IMR-90 (cell line): ENCODE measurements around the gene IQSEC3. TPM values are rescaled to one million over a fixed set of nuclear protein-coding genes. Genes with fewer than 3 reads are reported as not detected.

Experiments
- ATAC-seq: fragments of 200-7000 bp; cut with Tn5 transposase; 2 replicates; pipeline ENCODE4 v1.9.1; 2020; ENCODE audit warnings: low read depth, mild to moderate bottlenecking, moderate library complexity
- BruUV-seq: library from RNA; stranded (reverse); fragments of 400-500 nt; replicated peaks from 2 replicates; lab custom pipeline; 2021; lab: Mats Ljungman, UMichigan
- CTCF ChIA-PET: fragments of 300-600 bp; formaldehyde crosslinking; extraction: SDS; loops from one replicate; lab custom pipeline; 2021; ENCODE audit warnings: antibody characterized with exemption; lab: Yijun Ruan, JAX
- POLR2A ChIA-PET: fragments of 300-600 bp; sonication (Branson Sonifier 250); formaldehyde crosslinking; loops from one replicate; lab custom pipeline; 2022; ENCODE audit warnings: antibody characterized with exemption; ENCODE audit not compliant: unreplicated experiment; lab: Charles Lee
- DNase-seq: peaks from one replicate; pipeline ENCODE4 v3.0.0; 2013
- H2AFZ ChIP-seq: replicated peaks from 2 replicates; pipeline ENCODE3; 2013; ENCODE audit warnings: low read length, mild to moderate bottlenecking; ENCODE audit not compliant: poor library complexity
- H2AK5ac ChIP-seq: 2 replicates; pipeline ENCODE4 v1.6.1; 2013; ENCODE audit warnings: low read depth, low read length, inconsistent platforms
- H2AK9ac ChIP-seq: replicated peaks from 2 replicates; pipeline ENCODE3; 2013; ENCODE audit warnings: mild to moderate bottlenecking, low read depth, low read length, moderate library complexity; ENCODE audit not compliant: poor library complexity
- H2BK120ac ChIP-seq: 2 replicates; pipeline ENCODE4 v1.6.1; 2013; ENCODE audit warnings: low read depth, low read length, inconsistent platforms
- H2BK15ac ChIP-seq: 3 replicates; pipeline ENCODE4 v1.6.1; 2013; ENCODE audit warnings: low read depth, low read length, inconsistent platforms
- H2BK20ac ChIP-seq: 2 replicates; pipeline ENCODE4 v1.6.1; 2013; ENCODE audit warnings: low read depth, mild to moderate bottlenecking, inconsistent platforms, low read length, moderate library complexity
- H2BK5ac ChIP-seq: 2 replicates; pipeline ENCODE4 v1.6.1; 2013; ENCODE audit warnings: mild to moderate bottlenecking, low read depth, low read length, inconsistent platforms; ENCODE audit not compliant: poor library complexity, severe bottlenecking
- H3K14ac ChIP-seq: replicated peaks from 2 replicates; pipeline ENCODE4 v1.6.1; 2013; ENCODE audit warnings: low read depth, low read length, inconsistent platforms
- H3K18ac ChIP-seq: 2 replicates; pipeline ENCODE4 v1.6.1; 2013; ENCODE audit warnings: low read depth, low read length, control low read depth
- H3K23ac ChIP-seq: 2 replicates; pipeline ENCODE4 v1.6.1; 2013; ENCODE audit warnings: low read depth, low read length, inconsistent platforms
- H3K27ac ChIP-seq: 2 replicates; pipeline ENCODE4 v1.5.1; 2013; ENCODE audit warnings: mild to moderate bottlenecking, control low read depth, low read length; ENCODE audit not compliant: insufficient read depth
- H3K27me3 ChIP-seq: 2 replicates; pipeline ENCODE4 v1.6.1; 2013; ENCODE audit warnings: low read length; ENCODE audit not compliant: control insufficient read depth, insufficient read depth
- H3K36me3 ChIP-seq: 2 replicates; pipeline ENCODE4 v1.6.1; 2013; ENCODE audit warnings: low read length, mixed read lengths; ENCODE audit not compliant: control insufficient read depth, insufficient read depth
- H3K4ac ChIP-seq: 2 replicates; pipeline ENCODE4 v1.6.1; 2013; ENCODE audit warnings: low read depth, low read length, inconsistent platforms
- H3K4me1 ChIP-seq: 2 replicates; pipeline ENCODE4 v1.6.1; 2013; ENCODE audit warnings: low read length, mixed read lengths; ENCODE audit not compliant: control insufficient read depth, insufficient read depth
- H3K4me2 ChIP-seq: 2 replicates; pipeline ENCODE4 v1.6.1; 2013; ENCODE audit warnings: low read depth, mild to moderate bottlenecking, control low read depth, low read length, moderate library complexity
- H3K4me3 ChIP-seq: 2 replicates; pipeline ENCODE4 v1.5.1; 2013; ENCODE audit warnings: low read depth, mild to moderate bottlenecking, control low read depth, low read length, moderate library complexity; ENCODE audit not compliant: insufficient read depth
- H3K56ac ChIP-seq: 2 replicates; pipeline ENCODE4 v1.6.1; 2013; ENCODE audit warnings: low read length, inconsistent platforms; ENCODE audit not compliant: insufficient read depth; ENCODE audit errors: extremely low read depth
- H3K79me1 ChIP-seq, 2 experiments: 2 replicates each; pipeline ENCODE4 v1.6.1; 2013; ENCODE audit warnings: low read length in 2 of 2, inconsistent platforms in 1 of 2, low read depth in 1 of 2
- H3K9ac ChIP-seq: 2 replicates; pipeline ENCODE4 v1.6.1; 2013; ENCODE audit warnings: low read depth, low read length, control low read depth
- H3K9me1 ChIP-seq: 2 replicates; pipeline ENCODE4 v1.6.1; 2013; ENCODE audit warnings: low read length, inconsistent platforms; ENCODE audit not compliant: insufficient read depth
- H3K9me3 ChIP-seq: 2 replicates; pipeline ENCODE4 v1.6.1; 2013; ENCODE audit warnings: low read length; ENCODE audit not compliant: control insufficient read depth, insufficient read depth
- H4K20me1 ChIP-seq: 2 replicates; pipeline ENCODE4 v1.6.1; 2013; ENCODE audit warnings: low read length, inconsistent platforms; ENCODE audit not compliant: insufficient read depth
- H4K5ac ChIP-seq: 2 replicates; pipeline ENCODE4 v1.6.1; 2013; ENCODE audit warnings: mild to moderate bottlenecking, low read depth, low read length, control low read depth
- H4K8ac ChIP-seq, 2 experiments: 2 replicates each; pipeline ENCODE4 v1.6.1; 2013; ENCODE audit warnings: low read depth in 2 of 2, low read length in 2 of 2, control low read depth in 1 of 2, inconsistent platforms in 1 of 2
- H4K91ac ChIP-seq: 2 replicates; pipeline ENCODE4 v1.6.1; 2013; ENCODE audit warnings: low read depth, low read length, inconsistent platforms; ENCODE audit not compliant: insufficient read depth
- BHLHE40 ChIP-seq: fragments of 150-350 bp; IDR thresholded peaks from 2 replicates; pipeline ENCODE4 v1.6.1; 2016; ENCODE audit warnings: mild to moderate bottlenecking, low read depth, low read length
- CEBPB ChIP-seq: IDR thresholded peaks from 2 replicates; pipeline ENCODE4 v1.6.1; 2012; ENCODE audit warnings: low read depth, low read length, improper control_type of control experiment
- CHD1 ChIP-seq: IDR thresholded peaks from 2 replicates; pipeline ENCODE4 v1.6.1; 2012; ENCODE audit warnings: low read depth, low read length, improper control_type of control experiment
- FOS ChIP-seq: fragments of 150-350 bp; IDR thresholded peaks from 2 replicates; pipeline ENCODE4 v1.6.1; 2016; ENCODE audit warnings: low read depth, low read length
- MAFK ChIP-seq: IDR thresholded peaks from 2 replicates; pipeline ENCODE4 v1.6.1; 2012; ENCODE audit warnings: low read depth, low read length, improper control_type of control experiment
- MAZ ChIP-seq: IDR thresholded peaks from 2 replicates; pipeline ENCODE4 v1.6.1; 2012; ENCODE audit warnings: low read depth, mild to moderate bottlenecking, low read length, improper control_type of control experiment, moderate library complexity, borderline replicate concordance
- MXI1 ChIP-seq: IDR thresholded peaks from 2 replicates; pipeline ENCODE4 v1.6.1; 2012; ENCODE audit warnings: low read depth, mild to moderate bottlenecking, low read length, moderate library complexity, borderline replicate concordance
- NFE2L2 ChIP-seq: fragments of 150-350 bp; IDR thresholded peaks from 2 replicates; pipeline ENCODE4 v1.6.1; 2016; ENCODE audit warnings: low read depth, mild to moderate bottlenecking, low read length
- POLR2A ChIP-seq: IDR thresholded peaks from 2 replicates; pipeline ENCODE4 v1.6.1; 2012; ENCODE audit warnings: mild to moderate bottlenecking, low read depth, low read length
- RAD21 ChIP-seq: IDR thresholded peaks from 2 replicates; pipeline ENCODE4 v1.6.1; 2012; ENCODE audit warnings: low read length, improper control_type of control experiment
- RCOR1 ChIP-seq: IDR thresholded peaks from 2 replicates; pipeline ENCODE4 v1.6.1; 2012; ENCODE audit warnings: mild to moderate bottlenecking, low read length, improper control_type of control experiment; ENCODE audit not compliant: insufficient replicate concordance
- RFX5 ChIP-seq: IDR thresholded peaks from 2 replicates; pipeline ENCODE4 v1.8.0; 2012; ENCODE audit warnings: low read depth, mild to moderate bottlenecking, low read length, moderate library complexity
- SMC3 ChIP-seq: fragments of 150-350 bp; IDR thresholded peaks from 2 replicates; pipeline ENCODE4 v1.6.1; 2016; ENCODE audit warnings: low read depth, mild to moderate bottlenecking, antibody characterized with exemption, low read length, moderate library complexity
- USF2 ChIP-seq: fragments of 150-350 bp; IDR thresholded peaks from 2 replicates; pipeline ENCODE4 v1.6.1; 2017; ENCODE audit warnings: mild to moderate bottlenecking, antibody characterized with exemption, low read length, low read depth
- WGBS, 2 experiments: methylation state at CpG; one replicate each; pipeline versions ENCODE4 v1.1.5 to v1.1.7; 2013; ENCODE audit warnings: missing lambda C conversion rate in 2 of 2; ENCODE audit not compliant: insufficient read length in 1 of 2; ENCODE audit errors: extremely low coverage in 2 of 2; 5-methylcytosine and 5-hydroxymethylcytosine counted together
- dilution Hi-C: fragments of 300-500 bp; cut with HindIII; formaldehyde crosslinking; loops from one replicate; pipeline ENCODE4 v1.14.3; 2018; ENCODE audit warnings: low sequenced_read_pairs; ENCODE audit not compliant: unreplicated experiment
- in situ Hi-C: fragments of 300-500 bp; cut with MboI; formaldehyde crosslinking; loops from 3 replicates; pipeline ENCODE4 v1.14.3; 2019; ENCODE audit warnings: low sequenced_read_pairs, inconsistent platforms, mixed read lengths
- intact Hi-C: fragments of 100-400 bp; cut with micrococcal nuclease; formaldehyde crosslinking; loops from 2 replicates; pipeline ENCODE4 v1.10.0; 2022
- polyA plus RNA-seq, 3 experiments: library from polyadenylated mRNA; depleted of rRNA; stranded (reverse); fragments of >200 nt; gene quantifications; 2 replicates each; pipeline ENCODE4 v1.2.3, GENCODE V29; 2012; ENCODE audit warnings: low replicate concordance in 1 of 3
- total RNA-seq: library from RNA; depleted of rRNA; stranded (reverse); fragments of >200 nt; gene quantifications from 2 replicates; pipeline ENCODE4 v1.2.3, GENCODE V29; 2012
- TF ChIP-seq, protein P1 (sequence below): fragments of 150-350 bp; IDR thresholded peaks from 2 replicates; pipeline ENCODE4 v1.6.1; 2016; ENCODE audit warnings: low read depth, mild to moderate bottlenecking, low read length, moderate library complexity, borderline replicate concordance
- TF ChIP-seq, protein P2 (sequence below): conservative IDR thresholded peaks from 2 replicates; pipeline ENCODE4 v1.5.1; 2012; ENCODE audit warnings: mild to moderate bottlenecking, low read depth, low read length, improper control_type of control experiment

IQSEC3 gene
- total and polyA plus RNA-seq, 2 of the 4 experiments (the other 2 are of a cell fraction): 0.10 TPM; not detected in 1

DNA sequence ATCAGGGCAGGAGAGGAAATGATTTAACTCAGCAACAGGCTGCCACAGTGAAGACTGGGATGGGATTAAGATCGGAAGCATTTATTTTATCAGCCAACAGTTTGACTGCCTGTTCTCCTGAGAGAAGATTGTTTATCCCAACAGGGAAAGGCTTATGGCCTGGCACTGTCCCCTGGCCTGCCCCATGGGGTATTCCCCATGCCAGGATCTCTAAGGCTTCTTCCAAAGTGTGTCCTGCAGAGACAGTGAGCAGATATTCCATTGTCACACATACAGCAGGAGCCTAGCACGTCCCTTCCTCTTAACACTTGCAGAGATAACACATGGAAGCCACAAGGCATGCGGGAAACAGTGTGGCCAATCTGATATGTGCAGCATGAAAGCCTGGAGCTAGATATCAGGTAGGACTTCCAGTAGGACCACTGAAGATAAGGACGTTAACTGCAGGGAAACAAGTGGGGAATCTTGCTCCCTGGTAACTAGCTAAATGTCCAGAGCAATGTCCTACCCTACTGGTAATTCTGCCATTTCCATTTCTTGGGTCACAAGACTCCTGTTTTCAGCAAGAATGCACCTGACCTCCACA is 48.2 kb downstream of the IQSEC3 start:
- Histone ChIP-seq H4K8ac (no peak overlapping the region), H2AK5ac (no peak overlapping the region), H2AK9ac (no peak overlapping the region), H3K4me3 (no peak overlapping the region), H4K91ac (no peak overlapping the region), H4K20me1 (no peaks in the 10 kb centered on the region), H3K9me1 (no peaks in the 10 kb centered on the region), H2BK20ac (no peak overlapping the region), H3K36me3 (no peaks in the 10 kb centered on the region), H3K56ac (no peak overlapping the region), H3K27ac (no peak overlapping the region), H3K18ac (no peak overlapping the region), H2BK5ac (no peak overlapping the region), H2BK120ac (no peak overlapping the region), H2AFZ (no peak overlapping the region), H3K9ac (no peak overlapping the region), H4K5ac (no peak overlapping the region), H3K23ac (no peak overlapping the region), H3K79me1 (no peaks in the 10 kb centered on the region), H3K14ac (no peak overlapping the region), H3K4me2 (no peak overlapping the region), H2BK15ac (no peak overlapping the region), H3K4me1 (no peaks in the 10 kb centered on the region), H3K27me3 (peaks cover 71% of the 10 kb centered on the region), H3K9me3 (no peaks in the 10 kb centered on the region), H3K4ac (no peak overlapping the region)
- ATAC-seq (no peak), DNase-seq (no peak)
- intact Hi-C loops (no loop called here), dilution Hi-C loops (no loop called here), in situ Hi-C loops (no loop called here)
- TF ChIP-seq RAD21 (no peak), MXI1 (no peak), RFX5 (no peak), POLR2A (no peak), BHLHE40 (no peak), USF2 (no peak), CHD1 (no peak), MAZ (no peak), RCOR1 (no peak), MAFK (no peak), FOS (no peak), NFE2L2 (no peak), SMC3 (no peak), CEBPB (no peak)
- TF ChIP-seq, protein P1, sequence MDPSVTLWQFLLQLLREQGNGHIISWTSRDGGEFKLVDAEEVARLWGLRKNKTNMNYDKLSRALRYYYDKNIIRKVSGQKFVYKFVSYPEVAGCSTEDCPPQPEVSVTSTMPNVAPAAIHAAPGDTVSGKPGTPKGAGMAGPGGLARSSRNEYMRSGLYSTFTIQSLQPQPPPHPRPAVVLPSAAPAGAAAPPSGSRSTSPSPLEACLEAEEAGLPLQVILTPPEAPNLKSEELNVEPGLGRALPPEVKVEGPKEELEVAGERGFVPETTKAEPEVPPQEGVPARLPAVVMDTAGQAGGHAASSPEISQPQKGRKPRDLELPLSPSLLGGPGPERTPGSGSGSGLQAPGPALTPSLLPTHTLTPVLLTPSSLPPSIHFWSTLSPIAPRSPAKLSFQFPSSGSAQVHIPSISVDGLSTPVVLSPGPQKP: no peak
- TF ChIP-seq, protein P2, sequence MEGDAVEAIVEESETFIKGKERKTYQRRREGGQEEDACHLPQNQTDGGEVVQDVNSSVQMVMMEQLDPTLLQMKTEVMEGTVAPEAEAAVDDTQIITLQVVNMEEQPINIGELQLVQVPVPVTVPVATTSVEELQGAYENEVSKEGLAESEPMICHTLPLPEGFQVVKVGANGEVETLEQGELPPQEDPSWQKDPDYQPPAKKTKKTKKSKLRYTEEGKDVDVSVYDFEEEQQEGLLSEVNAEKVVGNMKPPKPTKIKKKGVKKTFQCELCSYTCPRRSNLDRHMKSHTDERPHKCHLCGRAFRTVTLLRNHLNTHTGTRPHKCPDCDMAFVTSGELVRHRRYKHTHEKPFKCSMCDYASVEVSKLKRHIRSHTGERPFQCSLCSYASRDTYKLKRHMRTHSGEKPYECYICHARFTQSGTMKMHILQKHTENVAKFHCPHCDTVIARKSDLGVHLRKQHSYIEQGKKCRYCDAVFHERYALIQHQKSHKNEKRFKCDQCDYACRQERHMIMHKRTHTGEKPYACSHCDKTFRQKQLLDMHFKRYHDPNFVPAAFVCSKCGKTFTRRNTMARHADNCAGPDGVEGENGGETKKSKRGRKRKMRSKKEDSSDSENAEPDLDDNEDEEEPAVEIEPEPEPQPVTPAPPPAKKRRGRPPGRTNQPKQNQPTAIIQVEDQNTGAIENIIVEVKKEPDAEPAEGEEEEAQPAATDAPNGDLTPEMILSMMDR: no peak
- WGBS, 2 experiments: no CpG with 5 or more reads among the region's 4 CpGs
- CTCF ChIA-PET: no interaction called here
- POLR2A ChIA-PET: no interaction called here
- BruUV-seq: no TSS peak
